SK-N-SH treated with all-trans-retinoic acid at 6 μM for 48 hours (cell line): ENCODE data around the gene DCTN2.

Experiments
- ARNTL ChIP-seq: fragments of 450-650 bp; formaldehyde crosslinking; IDR thresholded peaks from 2 replicates; pipeline ENCODE4 v1.5.0; 2020; ENCODE audit warnings: low read depth, mild to moderate bottlenecking, moderate library complexity, borderline replicate concordance
- CSDC2 ChIP-seq: fragments of 250-450 bp; sonication (Bioruptor Pico); IDR thresholded peaks from 2 replicates; pipeline ENCODE4 v1.5.0; 2020; ENCODE audit warnings: mild to moderate bottlenecking, moderate library complexity
- ZC3H10 ChIP-seq: fragments of 250-450 bp; sonication (Bioruptor Pico); IDR thresholded peaks from 2 replicates; pipeline ENCODE4 v1.5.1; 2021; ENCODE audit warnings: mild to moderate bottlenecking, moderate library complexity
- ZFP3 ChIP-seq: fragments of 250-450 bp; sonication (Bioruptor Pico); IDR thresholded peaks from 2 replicates; pipeline ENCODE4 v1.5.0; 2020; ENCODE audit warnings: mild to moderate bottlenecking, moderate library complexity
- ZFP30 ChIP-seq: fragments of 450-650 bp; formaldehyde crosslinking; IDR thresholded peaks from 2 replicates; pipeline ENCODE4 v1.5.0; 2022; ENCODE audit warnings: mild to moderate bottlenecking, moderate library complexity
- TF ChIP-seq, protein P1 (sequence below): fragments of 250-450 bp; sonication (Bioruptor Pico); IDR thresholded peaks from 2 replicates; pipeline ENCODE4 v1.8.0; 2020; ENCODE audit warnings: mild to moderate bottlenecking, moderate library complexity, borderline replicate concordance
- TF ChIP-seq, protein P2 (sequence below): fragments of 250-450 bp; sonication (Bioruptor Pico); IDR thresholded peaks from 2 replicates; pipeline ENCODE4 v1.5.1; 2020; ENCODE audit warnings: low read depth, mild to moderate bottlenecking, moderate library complexity

DNA sequence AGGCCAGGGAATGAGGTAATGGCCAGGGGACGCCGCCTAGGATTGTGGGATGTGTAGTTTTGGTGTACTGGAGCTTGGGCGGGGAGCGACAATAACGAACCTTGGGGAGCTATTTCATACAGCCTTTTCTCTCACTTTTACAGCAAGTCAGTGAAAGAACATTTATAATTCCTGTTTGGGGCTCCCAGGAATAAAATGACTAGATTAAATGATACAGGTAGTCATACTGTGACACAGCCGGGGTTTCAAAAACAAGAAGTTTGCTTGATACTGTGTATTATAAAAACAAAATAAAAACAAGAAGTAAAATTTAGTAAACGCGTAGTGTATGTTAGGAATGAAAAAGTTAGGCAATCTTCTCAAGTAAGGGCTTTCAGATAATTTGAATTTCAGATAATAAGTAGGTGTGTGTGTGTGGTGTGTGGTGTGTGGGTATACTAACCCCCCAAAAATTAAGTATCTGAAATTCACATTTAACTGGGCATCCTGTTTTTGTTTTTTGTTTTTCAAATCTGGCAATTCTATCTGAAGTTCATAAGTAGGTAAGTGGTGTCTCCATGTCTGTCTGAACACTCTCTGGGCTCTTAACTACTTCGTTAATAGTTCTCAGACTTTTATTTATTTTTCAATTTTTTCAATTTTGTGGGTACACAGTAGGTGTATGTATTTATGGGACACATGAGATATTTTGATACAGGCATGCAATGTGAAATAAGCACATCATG, 458 bp upstream of the DCTN2 start:
- TF ChIP-seq, protein P1, sequence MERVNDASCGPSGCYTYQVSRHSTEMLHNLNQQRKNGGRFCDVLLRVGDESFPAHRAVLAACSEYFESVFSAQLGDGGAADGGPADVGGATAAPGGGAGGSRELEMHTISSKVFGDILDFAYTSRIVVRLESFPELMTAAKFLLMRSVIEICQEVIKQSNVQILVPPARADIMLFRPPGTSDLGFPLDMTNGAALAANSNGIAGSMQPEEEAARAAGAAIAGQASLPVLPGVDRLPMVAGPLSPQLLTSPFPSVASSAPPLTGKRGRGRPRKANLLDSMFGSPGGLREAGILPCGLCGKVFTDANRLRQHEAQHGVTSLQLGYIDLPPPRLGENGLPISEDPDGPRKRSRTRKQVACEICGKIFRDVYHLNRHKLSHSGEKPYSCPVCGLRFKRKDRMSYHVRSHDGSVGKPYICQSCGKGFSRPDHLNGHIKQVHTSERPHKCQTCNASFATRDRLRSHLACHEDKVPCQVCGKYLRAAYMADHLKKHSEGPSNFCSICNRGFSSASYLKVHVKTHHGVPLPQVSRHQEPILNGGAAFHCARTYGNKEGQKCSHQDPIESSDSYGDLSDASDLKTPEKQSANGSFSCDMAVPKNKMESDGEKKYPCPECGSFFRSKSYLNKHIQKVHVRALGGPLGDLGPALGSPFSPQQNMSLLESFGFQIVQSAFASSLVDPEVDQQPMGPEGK (CRISPR knock-in tag), result no peak
- TF ChIP-seq ZFP30 (CRISPR knock-in tag) (no peak), ZC3H10 (CRISPR knock-in tag) (no peak), CSDC2 (no peak), ZFP3 (CRISPR knock-in tag) (no peak), ARNTL (CRISPR knock-in tag) (no peak)
- TF ChIP-seq, protein P2, sequence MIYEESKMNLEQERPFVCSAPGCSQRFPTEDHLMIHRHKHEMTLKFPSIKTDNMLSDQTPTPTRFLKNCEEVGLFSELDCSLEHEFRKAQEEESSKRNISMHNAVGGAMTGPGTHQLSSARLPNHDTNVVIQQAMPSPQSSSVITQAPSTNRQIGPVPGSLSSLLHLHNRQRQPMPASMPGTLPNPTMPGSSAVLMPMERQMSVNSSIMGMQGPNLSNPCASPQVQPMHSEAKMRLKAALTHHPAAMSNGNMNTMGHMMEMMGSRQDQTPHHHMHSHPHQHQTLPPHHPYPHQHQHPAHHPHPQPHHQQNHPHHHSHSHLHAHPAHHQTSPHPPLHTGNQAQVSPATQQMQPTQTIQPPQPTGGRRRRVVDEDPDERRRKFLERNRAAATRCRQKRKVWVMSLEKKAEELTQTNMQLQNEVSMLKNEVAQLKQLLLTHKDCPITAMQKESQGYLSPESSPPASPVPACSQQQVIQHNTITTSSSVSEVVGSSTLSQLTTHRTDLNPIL, result no peak
